ENCODE data around the gene ADSS1.

ADSS1 gene

GRCh38 chr14:104796687-104797081 is 72.7 kb downstream of the ADSS1 start:
- DNase-seq (ENCODE audit: low spot score) = no peak
